Esophagus squamous epithelium (tissue), 5 donors: ENCODE data around the gene ZNF275. TPM values are rescaled to one million over a fixed set of nuclear protein-coding genes. Genes with fewer than 3 reads are reported as not detected.

Experiments
- DNase-seq: peaks from one replicate; lab custom pipeline; 2025; lab: John Stamatoyannopoulos, UW
- H3K27ac ChIP-seq, 4 donors: fragments of 200-600 bp; sonication (generic); one replicate each; pipeline ENCODE4 v1.5.1; 2016 to 2019; ENCODE audit warnings: mild to moderate bottlenecking in 1 of 4
- H3K27me3 ChIP-seq, 4 donors: fragments of 200-600 bp; sonication (generic); 1 replicate in 3 of 4; 2 replicates in 1 of 4; pipeline versions ENCODE4 v1.5.1 to v1.6.0; 2017 to 2021; ENCODE audit warnings: antibody characterized with exemption in 1 of 4
- H3K36me3 ChIP-seq, 3 donors: fragments of 200-600 bp; sonication (generic); one replicate each; pipeline ENCODE4 v1.5.1; 2016 to 2019
- H3K4me1 ChIP-seq, 3 donors: fragments of 200-600 bp; sonication (generic); one replicate each; pipeline ENCODE4 v1.5.1; 2017 to 2019
- H3K4me3 ChIP-seq, 4 donors: fragments of 200-600 bp; sonication (generic); 1 replicate in 3 of 4; 2 replicates in 1 of 4; pipeline ENCODE4 v1.5.1; 2016 to 2019; ENCODE audit warnings: mild to moderate bottlenecking in 2 of 4, moderate library complexity in 1 of 4
- H3K9me3 ChIP-seq, 3 donors: fragments of 200-600 bp; sonication (generic); one replicate each; pipeline ENCODE4 v1.5.1; 2016 to 2019
- CTCF ChIP-seq, 6 experiments: fragments of 450-650 bp in 4 of 6; fragments of 200-600 bp in 2 of 6; sonication (generic) in 2 of 6; IDR thresholded peaks; one replicate each; pipeline ENCODE4 v1.5.1; 2016 to 2019; ENCODE audit warnings: antibody characterized with exemption in 6 of 6, mild to moderate bottlenecking in 4 of 6, moderate library complexity in 4 of 6
- POLR2A ChIP-seq, 4 donors: fragments of 450-650 bp; IDR thresholded peaks; one replicate each; pipeline ENCODE4 v1.6.1; 2017; ENCODE audit warnings: antibody characterized with exemption in 4 of 4, mild to moderate bottlenecking in 4 of 4, moderate library complexity in 3 of 4
- WGBS, 2 donors: methylation state at CpG; one replicate each; pipeline ENCODE4 v1.1.5; 2018; 5-methylcytosine and 5-hydroxymethylcytosine counted together
- intact Hi-C: fragments of 100-400 bp; cut with DNase I; formaldehyde crosslinking; loops from one replicate; pipeline ENCODE4 v1.15.0; 2022
- total RNA-seq, 4 donors: library from RNA; depleted of rRNA; stranded (reverse); fragments of >200 nt; gene quantifications; one replicate each; pipeline ENCODE4 v1.1.0, GENCODE V29; 2016
- donor health status: DM: yes; HTN: yes; CAD: no.

The ZNF275 gene
- total RNA-seq, 4 donors from 2014 or later = 1.5 to 6.5 (median 2.9) TPM

GRCh38 chrX:153395613-153396319 lies 61.8 kb downstream of the ZNF275 start:
- Histone ChIP-seq H3K27me3 (peaks cover 0 to 12% (median 0%) of the 10 kb centered on the region in 4 donors), H3K4me3 (no peak overlapping the region)
- intact Hi-C loops = no loop called here

GRCh38 chrX:153396320-153397195 lies 62.6 kb downstream of the ZNF275 start:
- intact Hi-C loops = no loop called here
- DNase-seq = no peak
- Histone ChIP-seq H3K4me3 (no peak overlapping the region), H3K9me3 (no peaks in the 10 kb centered on the region), H3K36me3 (no peaks in the 10 kb centered on the region), H3K4me1 (no peaks in the 10 kb centered on the region), H3K27ac (no peak overlapping the region), H3K27me3 (peaks cover 0 to 12% (median 0%) of the 10 kb centered on the region in 4 donors)
- 96% methylated on average over 9 of the region's 26 CpGs; no CpG with 5 or more reads in 1 of the 2 donors for WGBS, 2 donors
- TF ChIP-seq POLR2A (IDR thresholded peaks at IDR 0.05) = no peak

More at GRCh38 chrX:153395613-153396319, 61.8 kb downstream of the ZNF275 start:
- no peak for TF ChIP-seq POLR2A (IDR thresholded peaks at IDR 0.05)
- no peak for TF ChIP-seq CTCF (IDR thresholded peaks at IDR 0.05)
- DNase-seq = no peak
- H3K27ac ChIP-seq = no peak overlapping the region
- H3K9me3 ChIP-seq = no peaks in the 10 kb centered on the region
- no peaks in the 10 kb centered on the region for H3K4me1 ChIP-seq
- WGBS, 2 donors = 53 to 93% methylated on average over 3 to 18 of the region's 26 CpGs
- no peaks in the 10 kb centered on the region for H3K36me3 ChIP-seq

- H3K4me3 ChIP-seq = no peak overlapping the region
- no peak for TF ChIP-seq CTCF (IDR thresholded peaks at IDR 0.05)
- no peak for TF ChIP-seq POLR2A (IDR thresholded peaks at IDR 0.05)
- H3K27me3 ChIP-seq = peaks cover 0 to 12% (median 0%) of the 10 kb centered on the region in 4 donors
- intact Hi-C loops = no loop called here
- H3K27ac ChIP-seq = no peak overlapping the region
- 83 to 87% methylated on average over 2 to 8 of the region's 27 CpGs for WGBS, 2 donors
- H3K36me3 ChIP-seq = no peaks in the 10 kb centered on the region
- H3K4me1 ChIP-seq = no peaks in the 10 kb centered on the region
- DNase-seq = no peak
- no peaks in the 10 kb centered on the region for H3K9me3 ChIP-seq
Measured at GRCh38 chrX:153397256-153397960, 63.5 kb downstream of the ZNF275 start.

- intact Hi-C loops = no loop called here
- Histone ChIP-seq H3K27ac (no peak overlapping the region), H3K27me3 (peaks cover 0 to 12% (median 0%) of the 10 kb centered on the region in 4 donors), H3K4me3 (no peak overlapping the region), H3K4me1 (no peaks in the 10 kb centered on the region), H3K36me3 (no peaks in the 10 kb centered on the region), H3K9me3 (no peaks in the 10 kb centered on the region)
- TF ChIP-seq CTCF (IDR thresholded peaks at IDR 0.05) = no peak
- TF ChIP-seq POLR2A (IDR thresholded peaks at IDR 0.05) = no peak
- 80 to 86% methylated on average over 3 to 16 of the region's 17 CpGs for WGBS, 2 donors
- no peak for DNase-seq
Measured at GRCh38 chrX:153398275-153398960, 64.5 kb downstream of the ZNF275 start.
